ENCODE results near the gene HAL.

HAL gene

DNA sequence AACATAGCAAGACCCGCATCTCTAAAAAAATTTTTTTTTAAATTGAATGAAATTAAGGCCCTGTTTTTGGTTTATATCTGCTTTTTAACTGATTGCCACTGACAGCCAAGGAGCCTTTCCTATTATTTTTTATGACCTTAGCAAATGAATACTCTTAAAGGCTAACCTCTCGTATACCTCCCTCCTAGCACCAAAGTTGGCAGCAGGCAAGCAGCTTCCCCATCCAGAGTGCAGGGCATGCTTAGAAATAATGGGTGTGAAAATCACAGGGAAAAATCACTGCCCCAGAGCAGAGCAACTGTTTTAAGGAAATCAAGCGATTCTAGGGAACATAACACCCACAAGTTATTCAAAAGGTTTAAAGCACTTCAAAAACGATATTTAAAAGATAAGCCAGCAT lies 20.7 kb downstream of the HAL start:
- TF ChIP-seq, protein P1, sequence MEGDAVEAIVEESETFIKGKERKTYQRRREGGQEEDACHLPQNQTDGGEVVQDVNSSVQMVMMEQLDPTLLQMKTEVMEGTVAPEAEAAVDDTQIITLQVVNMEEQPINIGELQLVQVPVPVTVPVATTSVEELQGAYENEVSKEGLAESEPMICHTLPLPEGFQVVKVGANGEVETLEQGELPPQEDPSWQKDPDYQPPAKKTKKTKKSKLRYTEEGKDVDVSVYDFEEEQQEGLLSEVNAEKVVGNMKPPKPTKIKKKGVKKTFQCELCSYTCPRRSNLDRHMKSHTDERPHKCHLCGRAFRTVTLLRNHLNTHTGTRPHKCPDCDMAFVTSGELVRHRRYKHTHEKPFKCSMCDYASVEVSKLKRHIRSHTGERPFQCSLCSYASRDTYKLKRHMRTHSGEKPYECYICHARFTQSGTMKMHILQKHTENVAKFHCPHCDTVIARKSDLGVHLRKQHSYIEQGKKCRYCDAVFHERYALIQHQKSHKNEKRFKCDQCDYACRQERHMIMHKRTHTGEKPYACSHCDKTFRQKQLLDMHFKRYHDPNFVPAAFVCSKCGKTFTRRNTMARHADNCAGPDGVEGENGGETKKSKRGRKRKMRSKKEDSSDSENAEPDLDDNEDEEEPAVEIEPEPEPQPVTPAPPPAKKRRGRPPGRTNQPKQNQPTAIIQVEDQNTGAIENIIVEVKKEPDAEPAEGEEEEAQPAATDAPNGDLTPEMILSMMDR (IDR thresholded peaks at IDR 0.05; ENCODE audit: low read length) = no peak
- no peak for TF ChIP-seq EZH2phosphoT487 (IDR thresholded peaks at IDR 0.05; ENCODE audit: low read length)
- TF ChIP-seq EZH2 (optimal IDR thresholded peaks at IDR 0.05; ENCODE audit: low read depth, low read length) = no peak
- peaks cover 5% of the 10 kb centered on the region for H3F3A ChIP-seq (ENCODE audit: insufficient read depth, low read length)
- no peaks in the 10 kb centered on the region for H4K20me1 ChIP-seq (ENCODE audit: insufficient read depth, low read length)
- no peaks in the 10 kb centered on the region for H3K79me2 ChIP-seq (ENCODE audit: low read length)
- no peak overlapping the region for H3K4me2 ChIP-seq (ENCODE audit: low read depth, low read length)
- no peak overlapping the region for H3K4me3 ChIP-seq (ENCODE audit: low read length)
- DNase-seq = no peak
- no peak overlapping the region for H2AFZ ChIP-seq (ENCODE audit: low read length)
- H3K9me2 ChIP-seq (replicated peaks; ENCODE audit: insufficient read depth, low read length) = no peaks in the 10 kb centered on the region
- H3K36me3 ChIP-seq (replicated peaks; ENCODE audit: insufficient read depth, low read length) = no peaks in the 10 kb centered on the region
- no peak overlapping the region for H3K9ac ChIP-seq (ENCODE audit: low read length)
- H3K27ac ChIP-seq (ENCODE audit: low read length) = no peak overlapping the region
- H3K27me3 ChIP-seq (replicated peaks; ENCODE audit: insufficient read depth, low read length) = no peaks in the 10 kb centered on the region
- H3K9me3 ChIP-seq (replicated peaks; ENCODE audit: insufficient read depth, low read length) = no peaks in the 10 kb centered on the region
- H3K4me1 ChIP-seq (ENCODE audit: low read length) = peaks cover 21% of the 10 kb centered on the region

DNA sequence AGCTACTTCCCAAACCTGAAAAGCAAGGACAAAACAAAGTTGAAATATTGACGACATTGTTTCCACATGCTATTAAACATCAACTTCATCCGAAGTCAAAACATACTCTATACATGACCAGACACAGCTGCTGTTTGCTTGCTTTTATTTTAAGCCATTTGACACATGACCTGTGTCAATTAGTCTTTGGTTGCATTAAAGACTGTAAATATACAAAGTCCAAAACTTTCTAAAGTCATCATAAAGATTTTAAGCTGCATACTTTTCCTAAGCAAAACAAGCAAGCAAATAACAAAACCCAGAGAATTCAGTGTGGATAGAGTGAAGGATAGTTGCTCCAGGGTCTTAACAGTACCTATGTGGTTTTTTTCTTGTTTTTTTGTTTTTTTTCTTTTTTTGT lies 21.8 kb downstream of the HAL start:
- Histone ChIP-seq H2AFZ (ENCODE audit: low read length) (no peak overlapping the region), H3K9me2 (replicated peaks; ENCODE audit: insufficient read depth, low read length) (no peaks in the 10 kb centered on the region), H3K27ac (ENCODE audit: low read length) (no peak overlapping the region), H4K20me1 (ENCODE audit: insufficient read depth, low read length) (no peaks in the 10 kb centered on the region), H3K36me3 (replicated peaks; ENCODE audit: insufficient read depth, low read length) (no peaks in the 10 kb centered on the region), H3K4me3 (ENCODE audit: low read length) (no peak overlapping the region), H3K27me3 (replicated peaks; ENCODE audit: insufficient read depth, low read length) (no peaks in the 10 kb centered on the region), H3K4me1 (ENCODE audit: low read length) (peaks cover 21% of the 10 kb centered on the region), H3K79me2 (ENCODE audit: low read length) (no peaks in the 10 kb centered on the region), H3K9me3 (replicated peaks; ENCODE audit: insufficient read depth, low read length) (no peaks in the 10 kb centered on the region), H3K4me2 (ENCODE audit: low read depth, low read length) (no peak overlapping the region), H3K9ac (ENCODE audit: low read length) (no peak overlapping the region), H3F3A (ENCODE audit: insufficient read depth, low read length) (peaks cover 5% of the 10 kb centered on the region)
- DNase-seq = no peak
- TF ChIP-seq EZH2 (optimal IDR thresholded peaks at IDR 0.05; ENCODE audit: low read depth, low read length) (no peak), EZH2phosphoT487 (IDR thresholded peaks at IDR 0.05; ENCODE audit: low read length) (no peak)
- TF ChIP-seq, protein P1 (IDR thresholded peaks at IDR 0.05; ENCODE audit: low read length) = no peak

DNA sequence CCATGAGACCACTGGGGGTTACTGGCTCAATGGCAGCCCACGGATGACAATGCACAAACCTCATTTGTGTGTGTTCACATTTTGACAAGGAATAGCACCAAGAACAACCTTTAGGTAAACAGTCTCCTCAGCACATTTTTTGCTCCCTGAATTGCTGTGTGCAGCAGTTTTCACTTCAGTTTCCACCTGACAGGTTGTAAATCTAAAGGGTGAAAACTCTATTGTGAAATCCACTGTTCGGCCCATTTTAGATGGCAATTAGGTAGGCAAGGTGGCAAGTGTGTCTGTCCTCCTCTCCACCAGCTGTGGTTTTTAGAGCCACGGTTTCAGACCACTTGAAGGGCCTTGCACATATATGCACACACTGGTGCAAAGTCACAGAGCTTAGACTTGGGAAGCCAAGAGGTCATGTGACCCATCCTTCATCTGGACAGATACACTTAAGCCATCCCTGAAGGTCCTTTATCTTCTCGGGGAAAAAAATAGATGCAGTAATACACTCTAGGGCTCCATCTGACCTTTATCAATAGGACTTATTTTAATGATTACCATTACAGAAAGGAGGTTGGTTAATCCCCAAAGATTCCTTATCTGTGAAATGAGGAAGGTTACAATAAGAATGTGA lies 23.2 kb downstream of the HAL start:
- H3K9me2 ChIP-seq (replicated peaks; ENCODE audit: insufficient read depth, low read length) = no peaks in the 10 kb centered on the region
- peak overlapping the region; percentile 17; the same call in 1 of the 2 replicates for H2AFZ ChIP-seq (ENCODE audit: low read length)
- TF ChIP-seq, protein P1 (IDR thresholded peaks at IDR 0.05; ENCODE audit: low read length) = no peak
- no peak for TF ChIP-seq EZH2 (optimal IDR thresholded peaks at IDR 0.05; ENCODE audit: low read depth, low read length)
- TF ChIP-seq EZH2phosphoT487 (IDR thresholded peaks at IDR 0.05; ENCODE audit: low read length) = no peak
- no peaks in the 10 kb centered on the region for H3K79me2 ChIP-seq (ENCODE audit: low read length)
- peaks cover 21% of the 10 kb centered on the region for H3K4me1 ChIP-seq (ENCODE audit: low read length)
- no peaks in the 10 kb centered on the region for H3K9me3 ChIP-seq (replicated peaks; ENCODE audit: insufficient read depth, low read length)
- no peaks in the 10 kb centered on the region for H4K20me1 ChIP-seq (ENCODE audit: insufficient read depth, low read length)
- DNase-seq = peak; percentile 81
- no peaks in the 10 kb centered on the region for H3K36me3 ChIP-seq (replicated peaks; ENCODE audit: insufficient read depth, low read length)
- H3K27ac ChIP-seq (ENCODE audit: low read length) = peak overlapping the region; percentile 44; the same call in 1 of the 2 replicates
- H3K9ac ChIP-seq (ENCODE audit: low read length) = no peak overlapping the region
- H3K27me3 ChIP-seq (replicated peaks; ENCODE audit: insufficient read depth, low read length) = no peaks in the 10 kb centered on the region
- H3F3A ChIP-seq (ENCODE audit: insufficient read depth, low read length) = peaks cover 5% of the 10 kb centered on the region
- peak overlapping the region; percentile 25; the same call in 1 of the 2 replicates for H3K4me2 ChIP-seq (ENCODE audit: low read depth, low read length)
- H3K4me3 ChIP-seq (ENCODE audit: low read length) = no peak overlapping the region
